Suprapubic skin (tissue), 4 donors: ENCODE measurements around the gene RNU1-1. TPM values are rescaled to one million over a fixed set of nuclear protein-coding genes. Genes with fewer than 3 reads are reported as not detected.

Experiments used
- DNase-seq, 2 donors: peaks; one replicate each; pipeline ENCODE4 v3.0.0-alpha.2; 2019; ENCODE audit warnings: low spot score in 2 of 2
- H3K27ac ChIP-seq: fragments of 200-600 bp; sonication (generic); one replicate; pipeline ENCODE4 v1.5.1; 2019
- H3K27me3 ChIP-seq: fragments of 200-600 bp; sonication (generic); one replicate; pipeline ENCODE4 v1.5.1; 2019
- H3K36me3 ChIP-seq: fragments of 200-600 bp; sonication (generic); one replicate; pipeline ENCODE4 v1.5.1; 2019
- H3K4me1 ChIP-seq: fragments of 200-600 bp; sonication (generic); one replicate; pipeline ENCODE4 v1.5.1; 2019
- H3K4me3 ChIP-seq: fragments of 200-600 bp; sonication (generic); one replicate; pipeline ENCODE4 v1.5.1; 2019; ENCODE audit warnings: mild to moderate bottlenecking
- H3K9me3 ChIP-seq: fragments of 200-600 bp; sonication (generic); one replicate; pipeline ENCODE4 v1.5.1; 2019
- EP300 ChIP-seq: sonication (generic); formaldehyde crosslinking; IDR thresholded peaks from one replicate; pipeline ENCODE4 v1.6.1; 2017; ENCODE audit warnings: antibody characterized with exemption
- POLR2A ChIP-seq, 2 donors: fragments of 450-650 bp; IDR thresholded peaks; one replicate each; pipeline ENCODE4 v1.6.1; 2017; ENCODE audit warnings: antibody characterized with exemption in 2 of 2, mild to moderate bottlenecking in 2 of 2, moderate library complexity in 2 of 2
- POLR2AphosphoS5 ChIP-seq, 3 donors: sonication (generic); formaldehyde crosslinking; IDR thresholded peaks; one replicate each; pipeline ENCODE4 v1.6.1; 2017; ENCODE audit warnings: antibody characterized with exemption in 3 of 3
- WGBS: methylation state at CpG from one replicate; pipeline ENCODE4 v1.1.5; 2018; 5-methylcytosine and 5-hydroxymethylcytosine counted together
- total RNA-seq, 4 donors: library from RNA; depleted of rRNA; stranded (reverse); fragments of >200 nt; gene quantifications; one replicate each; pipeline ENCODE4 v1.1.0, GENCODE V29; 2016
- TF ChIP-seq, protein P1 (sequence below), 2 donors: fragments of 200-600 bp in 1 of 2; fragments of 450-650 bp in 1 of 2; sonication (generic) in 1 of 2; IDR thresholded peaks; one replicate each; pipeline ENCODE4 v1.5.1; 2016 to 2019; ENCODE audit warnings: antibody characterized with exemption in 2 of 2, mild to moderate bottlenecking in 1 of 2, moderate library complexity in 1 of 2

Gene RNU1-1
- total RNA-seq, 4 donors from 2014 or later = under 0.01 TPM

DNA sequence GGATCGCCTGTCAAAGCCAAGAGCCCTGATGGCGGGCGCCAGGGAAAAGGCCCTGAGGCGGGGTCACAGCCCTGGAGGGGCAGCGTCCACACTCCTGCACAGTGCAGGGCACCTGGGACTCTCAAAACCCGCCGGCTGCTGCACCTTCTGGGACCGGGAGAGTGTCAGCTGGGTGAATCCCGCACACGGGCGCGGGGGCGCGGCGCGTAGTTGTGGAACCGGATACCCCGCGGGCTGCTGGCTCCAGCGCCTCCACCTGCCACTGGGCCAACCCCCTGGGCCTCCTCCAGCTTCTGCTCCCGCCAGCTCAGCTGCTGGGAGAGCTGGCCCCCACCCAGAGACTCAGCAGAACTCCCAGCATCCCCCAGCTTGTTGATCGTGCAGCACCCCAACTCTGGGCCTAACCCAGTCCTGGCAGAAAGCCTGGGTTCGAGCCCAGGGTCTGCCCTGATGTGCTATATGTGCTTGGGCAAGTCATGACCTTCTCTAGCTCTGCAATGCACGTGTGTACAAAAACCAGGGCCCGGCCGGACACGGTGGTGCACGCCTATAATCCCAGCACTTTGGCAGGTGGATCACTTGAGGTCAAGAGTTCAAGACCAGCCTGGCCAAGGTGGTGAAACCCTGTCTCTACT is 39.8 kb downstream of the RNU1-1 start:
- no peak for TF ChIP-seq POLR2A (IDR thresholded peaks at IDR 0.05)
- no peak for TF ChIP-seq EP300
- TF ChIP-seq, protein P1, sequence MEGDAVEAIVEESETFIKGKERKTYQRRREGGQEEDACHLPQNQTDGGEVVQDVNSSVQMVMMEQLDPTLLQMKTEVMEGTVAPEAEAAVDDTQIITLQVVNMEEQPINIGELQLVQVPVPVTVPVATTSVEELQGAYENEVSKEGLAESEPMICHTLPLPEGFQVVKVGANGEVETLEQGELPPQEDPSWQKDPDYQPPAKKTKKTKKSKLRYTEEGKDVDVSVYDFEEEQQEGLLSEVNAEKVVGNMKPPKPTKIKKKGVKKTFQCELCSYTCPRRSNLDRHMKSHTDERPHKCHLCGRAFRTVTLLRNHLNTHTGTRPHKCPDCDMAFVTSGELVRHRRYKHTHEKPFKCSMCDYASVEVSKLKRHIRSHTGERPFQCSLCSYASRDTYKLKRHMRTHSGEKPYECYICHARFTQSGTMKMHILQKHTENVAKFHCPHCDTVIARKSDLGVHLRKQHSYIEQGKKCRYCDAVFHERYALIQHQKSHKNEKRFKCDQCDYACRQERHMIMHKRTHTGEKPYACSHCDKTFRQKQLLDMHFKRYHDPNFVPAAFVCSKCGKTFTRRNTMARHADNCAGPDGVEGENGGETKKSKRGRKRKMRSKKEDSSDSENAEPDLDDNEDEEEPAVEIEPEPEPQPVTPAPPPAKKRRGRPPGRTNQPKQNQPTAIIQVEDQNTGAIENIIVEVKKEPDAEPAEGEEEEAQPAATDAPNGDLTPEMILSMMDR (IDR thresholded peaks at IDR 0.05) = no peak
- no peak for TF ChIP-seq POLR2AphosphoS5 (IDR thresholded peaks at IDR 0.05)
- no peaks in the 10 kb centered on the region for H3K9me3 ChIP-seq
- no peak for DNase-seq
- no peaks in the 10 kb centered on the region for H3K4me1 ChIP-seq
- H3K36me3 ChIP-seq = peaks cover 57% of the 10 kb centered on the region
- no peak overlapping the region for H3K4me3 ChIP-seq
- WGBS = 85% methylated on average over 11 of the region's 28 CpGs
- no peak overlapping the region for H3K27ac ChIP-seq
- no peaks in the 10 kb centered on the region for H3K27me3 ChIP-seq

DNA sequence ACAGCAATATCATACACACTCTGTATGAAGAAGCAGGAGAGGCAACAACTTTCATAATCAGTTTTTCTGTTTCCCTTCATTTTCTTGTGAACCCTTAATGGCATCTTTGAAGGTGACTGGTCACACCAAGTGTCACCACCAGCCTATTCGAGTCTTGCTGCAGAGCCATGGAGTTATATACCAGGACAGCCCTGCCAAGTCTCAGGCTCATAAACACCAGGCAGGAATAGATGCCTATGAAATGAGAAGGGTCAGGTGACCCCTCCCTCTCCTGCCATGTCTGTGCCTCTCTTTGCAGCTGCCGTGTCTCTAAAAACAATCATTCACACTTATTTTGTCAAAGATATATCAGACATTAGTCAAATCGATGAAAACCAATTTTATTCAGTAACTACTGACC is 45.5 kb downstream of the RNU1-1 start:
- H3K36me3 ChIP-seq = peaks cover 15% of the 10 kb centered on the region
- DNase-seq = no peak
- no peaks in the 10 kb centered on the region for H3K9me3 ChIP-seq
- no peak overlapping the region for H3K27ac ChIP-seq
- H3K4me1 ChIP-seq = no peaks in the 10 kb centered on the region
- H3K27me3 ChIP-seq = no peaks in the 10 kb centered on the region
- no peak overlapping the region for H3K4me3 ChIP-seq
- WGBS = 87% methylated on average over 3 of the region's 3 CpGs
- TF ChIP-seq, protein P1 (IDR thresholded peaks at IDR 0.05) = no peak
- no peak for TF ChIP-seq EP300
- TF ChIP-seq POLR2AphosphoS5 (IDR thresholded peaks at IDR 0.05) = no peak
- no peak for TF ChIP-seq POLR2A (IDR thresholded peaks at IDR 0.05)

DNA sequence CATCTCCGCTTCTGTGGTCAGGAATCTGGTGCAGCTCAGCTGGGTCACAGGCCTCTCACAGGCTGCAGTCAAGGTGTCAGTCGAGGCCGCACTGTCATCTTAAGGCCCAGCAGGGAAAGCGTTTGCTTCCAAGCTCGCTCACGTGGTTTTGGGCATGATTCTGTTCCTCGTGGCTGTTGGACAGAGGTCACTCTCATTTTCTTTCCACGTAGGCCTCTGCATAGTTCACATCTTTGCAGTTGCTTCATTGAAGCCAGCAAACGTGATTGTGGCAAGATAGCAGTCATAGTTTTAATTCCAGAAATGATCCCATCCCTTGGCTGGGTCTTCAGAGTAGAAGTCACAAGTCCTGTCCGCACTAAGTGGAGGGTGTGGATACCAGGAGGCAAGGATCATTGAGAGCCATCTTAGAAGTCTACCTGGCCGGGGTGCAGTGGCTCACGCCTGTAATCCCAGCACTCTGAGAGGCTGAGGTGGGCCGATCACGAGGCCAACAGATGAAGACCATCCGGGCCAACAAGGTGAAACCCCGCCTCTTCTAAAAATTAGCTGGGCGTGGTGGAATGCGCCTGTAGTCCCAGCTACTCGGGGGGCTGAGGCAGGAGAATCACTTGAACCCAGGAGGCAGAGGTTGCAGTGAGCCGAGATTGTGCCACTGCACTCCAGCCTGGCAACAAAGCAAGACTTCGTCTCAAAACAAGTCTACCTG is 49.0 kb downstream of the RNU1-1 start:
- TF ChIP-seq EP300 = no peak
- TF ChIP-seq POLR2AphosphoS5 (IDR thresholded peaks at IDR 0.05) = no peak
- TF ChIP-seq, protein P1 (IDR thresholded peaks at IDR 0.05) = no peak
- no peak for TF ChIP-seq POLR2A (IDR thresholded peaks at IDR 0.05)
- Histone ChIP-seq H3K27ac (no peak overlapping the region), H3K4me3 (no peak overlapping the region), H3K4me1 (no peaks in the 10 kb centered on the region), H3K36me3 (peaks cover 36% of the 10 kb centered on the region), H3K9me3 (no peaks in the 10 kb centered on the region), H3K27me3 (no peaks in the 10 kb centered on the region)
- 91% methylated on average over 21 of the region's 21 CpGs for WGBS
- DNase-seq = no peak

Other genes with a start within 250 kb of the RNU1-1 start
- gene FBXO42, start 161.8 kb downstream of the RNU1-1 start, total RNA-seq = 10 to 100 TPM; 51.1 to 61.4 (median 55.5) TPM
- 10 to 100 TPM; 48.0 to 59.5 (median 58.0) TPM for gene SZRD1, start 147.0 kb downstream of the RNU1-1 start, total RNA-seq
- gene SPATA21, start 76.9 kb downstream of the RNU1-1 start, total RNA-seq = not detected
- gene NECAP2, start 73.6 kb downstream of the RNU1-1 start, total RNA-seq = 100 to 1,000 TPM in 1 of 4 donors, 10 to 100 TPM in 3; 71.4 to 100 (median 80.6) TPM
- 10 to 100 TPM; 12.9 to 49.1 (median 23.8) TPM for gene NBPF1, start 99.3 kb upstream of the RNU1-1 start, total RNA-seq
- under 1 TPM; under 0.01 TPM for gene RNU1-3, start 152.7 kb upstream of the RNU1-1 start, total RNA-seq
- under 1 TPM; under 0.01 TPM for gene RNU1-4, start 226.2 kb upstream of the RNU1-1 start, total RNA-seq